Measurements from ENCODE around the gene HOXB13. TPM values are rescaled to one million over a fixed set of nuclear protein-coding genes. Genes with fewer than 3 reads are reported as not detected.

The HOXB13 gene
- total RNA-seq, 1 experiment from 2014 or later = not detected

- no peak overlapping the region for H3K14ac ChIP-seq (ENCODE audit: insufficient read depth, low read length)
- no peak overlapping the region for H2BK120ac ChIP-seq (ENCODE audit: low read depth, low read length, poor library complexity, severe bottlenecking)
- H3K27me3 ChIP-seq (ENCODE audit: insufficient read depth, low read length) = peaks cover 81% of the 10 kb centered on the region
- TF ChIP-seq, protein P1, sequence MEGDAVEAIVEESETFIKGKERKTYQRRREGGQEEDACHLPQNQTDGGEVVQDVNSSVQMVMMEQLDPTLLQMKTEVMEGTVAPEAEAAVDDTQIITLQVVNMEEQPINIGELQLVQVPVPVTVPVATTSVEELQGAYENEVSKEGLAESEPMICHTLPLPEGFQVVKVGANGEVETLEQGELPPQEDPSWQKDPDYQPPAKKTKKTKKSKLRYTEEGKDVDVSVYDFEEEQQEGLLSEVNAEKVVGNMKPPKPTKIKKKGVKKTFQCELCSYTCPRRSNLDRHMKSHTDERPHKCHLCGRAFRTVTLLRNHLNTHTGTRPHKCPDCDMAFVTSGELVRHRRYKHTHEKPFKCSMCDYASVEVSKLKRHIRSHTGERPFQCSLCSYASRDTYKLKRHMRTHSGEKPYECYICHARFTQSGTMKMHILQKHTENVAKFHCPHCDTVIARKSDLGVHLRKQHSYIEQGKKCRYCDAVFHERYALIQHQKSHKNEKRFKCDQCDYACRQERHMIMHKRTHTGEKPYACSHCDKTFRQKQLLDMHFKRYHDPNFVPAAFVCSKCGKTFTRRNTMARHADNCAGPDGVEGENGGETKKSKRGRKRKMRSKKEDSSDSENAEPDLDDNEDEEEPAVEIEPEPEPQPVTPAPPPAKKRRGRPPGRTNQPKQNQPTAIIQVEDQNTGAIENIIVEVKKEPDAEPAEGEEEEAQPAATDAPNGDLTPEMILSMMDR (conservative IDR thresholded peaks at IDR 0.05) = no peak
- no peak overlapping the region for H2AFZ ChIP-seq (ENCODE audit: low read length)
- no peak overlapping the region for H3K56ac ChIP-seq (ENCODE audit: insufficient read length, low read depth, low read length)
- H4K5ac ChIP-seq (ENCODE audit: insufficient read length, low read depth, low read length) = no peak overlapping the region
- no peaks in the 10 kb centered on the region for H3K9me3 ChIP-seq (ENCODE audit: control insufficient read depth, low read depth, low read length)
- H3K4me1 ChIP-seq (ENCODE audit: insufficient read depth, low read length) = no peaks in the 10 kb centered on the region
- no peaks in the 10 kb centered on the region for H3K79me1 ChIP-seq (ENCODE audit: insufficient read depth, low read depth, low read length, poor library complexity, severe bottlenecking)
- no peak overlapping the region for H4K91ac ChIP-seq (ENCODE audit: insufficient read length, low read depth, low read length)
- no peak overlapping the region for H3K9ac ChIP-seq (ENCODE audit: extremely low read depth, insufficient read length, low read length)
- no peak for DNase-seq
- H3K23ac ChIP-seq (ENCODE audit: insufficient read length, low read depth, low read length) = no peak overlapping the region
- peak overlapping the region; percentile 34 for H3K4me2 ChIP-seq (ENCODE audit: insufficient read depth, insufficient read length, low read length)
- no peak overlapping the region for H2AK5ac ChIP-seq (ENCODE audit: insufficient read length, low read length)
- peaks cover 5 to 8% of the 10 kb centered on the region in 2 experiments for H3K4me1 Mint-ChIP-seq
- no peaks in the 10 kb centered on the region for H4K20me1 ChIP-seq (ENCODE audit: control insufficient read depth, insufficient read depth, insufficient read length)
- H3K79me2 ChIP-seq (ENCODE audit: insufficient read depth, low read length) = no peaks in the 10 kb centered on the region
- WGBS (ENCODE audit: extremely low coverage, insufficient read length, low lambda C conversion rate) = no CpG with 5 or more reads among the region's 8 CpGs
- no peak overlapping the region for H3T11ph ChIP-seq (ENCODE audit: low read length)
- H3K18ac ChIP-seq (ENCODE audit: insufficient read length, low read depth, low read length) = no peak overlapping the region
- H3K27ac Mint-ChIP-seq = no peak overlapping the region
- no peak overlapping the region for H2BK15ac ChIP-seq (ENCODE audit: low read depth, low read length)
- H3K27ac ChIP-seq (ENCODE audit: insufficient read length, low read depth, low read length) = no peak overlapping the region
- no peaks in the 10 kb centered on the region; a peak in 1 of 7 replicates for H3K36me3 Mint-ChIP-seq (ENCODE audit: insufficient read depth in 1 of 3, low read depth in 3 of 3)
- peaks cover 99% of the 10 kb centered on the region for H3K27me3 Mint-ChIP-seq (ENCODE audit: low read depth)
- H2BK5ac ChIP-seq (ENCODE audit: insufficient read length, low read length) = no peak overlapping the region
- H3K23me2 ChIP-seq (ENCODE audit: insufficient read length, low read depth, low read length, poor library complexity, severe bottlenecking) = no peaks in the 10 kb centered on the region
- H3K9me3 Mint-ChIP-seq = no peaks in the 10 kb centered on the region
- H3K4me3 Mint-ChIP-seq = peak overlapping the region in 1 of 2 experiments; percentile 67; a peak in 2 of 5 replicates
- no peak overlapping the region for H4K8ac ChIP-seq (replicated peaks; ENCODE audit: insufficient read length, low read depth, low read length)
- no peak overlapping the region for H2BK20ac ChIP-seq (ENCODE audit: low read depth, low read length, poor library complexity, severe bottlenecking)
- no peak overlapping the region for H2BK12ac ChIP-seq (ENCODE audit: insufficient read length, low read depth, low read length)
- no peak overlapping the region for H3K4ac ChIP-seq (ENCODE audit: low read depth, low read length)
These were observed 26.8 kb upstream of the HOXB13 start for GRCh38 chr17:48755356-48755755.
